GM21447 (cell line): ENCODE measurements around the gene TMEM181.
"Not testable (repeated sequence)": the region's sequence is repeated elsewhere in the genome, so short reads cannot be mapped to it uniquely, and the experiment has no call there.

Experiments
- ATAC-seq: cut with Tn5 transposase; IDR thresholded peaks from one replicate; pipeline ENCODE4 v1.9.1; 2021; ENCODE audit not compliant: unreplicated experiment

The TMEM181 gene

GRCh38 chr6:158655569-158656450, 95.9 kb downstream of the TMEM181 start:
- ATAC-seq = no peak

- ATAC-seq = not testable (repeated sequence)
Observed at GRCh38 chr6:158656986-158657385, 97.1 kb downstream of the TMEM181 start.

- no peak for ATAC-seq
Observed at GRCh38 chr6:158660333-158660754, 100.5 kb downstream of the TMEM181 start.

- no peak for ATAC-seq
Observed at GRCh38 chr6:158661156-158661685, 101.3 kb downstream of the TMEM181 start.

- no peak for ATAC-seq
Observed at GRCh38 chr6:158662607-158662953, 102.7 kb downstream of the TMEM181 start.

- no peak for ATAC-seq
Observed at GRCh38 chr6:158662954-158663624, 103.2 kb downstream of the TMEM181 start.

- ATAC-seq = no peak
Observed at GRCh38 chr6:158663625-158664165, 103.8 kb downstream of the TMEM181 start.

GRCh38 chr6:158665332-158665731, 105.4 kb downstream of the TMEM181 start:
- ATAC-seq = no peak

GRCh38 chr6:158666628-158667359, 106.9 kb downstream of the TMEM181 start:
- no peak for ATAC-seq

- ATAC-seq = no peak
Observed at GRCh38 chr6:158667360-158667981, 107.6 kb downstream of the TMEM181 start.

GRCh38 chr6:158668707-158669103, 108.8 kb downstream of the TMEM181 start:
- no peak for ATAC-seq

- ATAC-seq = no peak
Observed at GRCh38 chr6:158669145-158670035, 109.5 kb downstream of the TMEM181 start.

GRCh38 chr6:158672119-158672518, 112.2 kb downstream of the TMEM181 start:
- ATAC-seq = not testable (repeated sequence)

GRCh38 chr6:158672726-158673125, 112.8 kb downstream of the TMEM181 start:
- ATAC-seq = no peak

GRCh38 chr6:158674342-158675131, 114.6 kb downstream of the TMEM181 start:
- ATAC-seq = no peak

- ATAC-seq = not testable (repeated sequence)
Observed at GRCh38 chr6:158677094-158677493, 117.2 kb downstream of the TMEM181 start.

GRCh38 chr6:158677906-158678578, 118.2 kb downstream of the TMEM181 start:
- no peak for ATAC-seq

- no peak for ATAC-seq
Observed at GRCh38 chr6:158680015-158680414, 120.1 kb downstream of the TMEM181 start.
